HG02973 (cell line): ENCODE results near the gene RPS29.

Experiments used
- ATAC-seq: cut with Tn5 transposase; IDR thresholded peaks from one replicate; pipeline ENCODE4 v1.9.1; 2021; ENCODE audit warnings: moderate library complexity; ENCODE audit not compliant: unreplicated experiment

Gene RPS29

GRCh38 chr14:49553106-49553505 lies 33.1 kb downstream of the RPS29 start:
- no peak for ATAC-seq

GRCh38 chr14:49551569-49551968 lies 34.6 kb downstream of the RPS29 start:
- no peak for ATAC-seq

GRCh38 chr14:49550286-49551184 lies 35.6 kb downstream of the RPS29 start:
- no peak for ATAC-seq

- ATAC-seq, result no peak
Observed at GRCh38 chr14:49549881-49550280, 36.3 kb downstream of the RPS29 start.

GRCh38 chr14:49549446-49549845 lies 36.7 kb downstream of the RPS29 start:
- no peak for ATAC-seq

GRCh38 chr14:49546766-49547165 lies 39.4 kb downstream of the RPS29 start:
- ATAC-seq, result no peak

- no peak for ATAC-seq
Observed at GRCh38 chr14:49545716-49546115, 40.5 kb downstream of the RPS29 start.

GRCh38 chr14:49545071-49545470 lies 41.1 kb downstream of the RPS29 start:
- no peak for ATAC-seq

GRCh38 chr14:49541049-49541448 lies 45.1 kb downstream of the RPS29 start:
- no peak for ATAC-seq

GRCh38 chr14:49538852-49539251 lies 47.3 kb downstream of the RPS29 start:
- ATAC-seq, result no peak
